GM18858 (cell line): ENCODE data around the gene ZNF101.

Experiments used
- ATAC-seq: cut with Tn5 transposase; IDR thresholded peaks from one replicate; pipeline ENCODE4 v1.9.1; 2021; ENCODE audit not compliant: unreplicated experiment

Gene ZNF101

GRCh38 chr19:19637523-19638251, 31.0 kb upstream of the ZNF101 start:
- ATAC-seq: no peak

DNA sequence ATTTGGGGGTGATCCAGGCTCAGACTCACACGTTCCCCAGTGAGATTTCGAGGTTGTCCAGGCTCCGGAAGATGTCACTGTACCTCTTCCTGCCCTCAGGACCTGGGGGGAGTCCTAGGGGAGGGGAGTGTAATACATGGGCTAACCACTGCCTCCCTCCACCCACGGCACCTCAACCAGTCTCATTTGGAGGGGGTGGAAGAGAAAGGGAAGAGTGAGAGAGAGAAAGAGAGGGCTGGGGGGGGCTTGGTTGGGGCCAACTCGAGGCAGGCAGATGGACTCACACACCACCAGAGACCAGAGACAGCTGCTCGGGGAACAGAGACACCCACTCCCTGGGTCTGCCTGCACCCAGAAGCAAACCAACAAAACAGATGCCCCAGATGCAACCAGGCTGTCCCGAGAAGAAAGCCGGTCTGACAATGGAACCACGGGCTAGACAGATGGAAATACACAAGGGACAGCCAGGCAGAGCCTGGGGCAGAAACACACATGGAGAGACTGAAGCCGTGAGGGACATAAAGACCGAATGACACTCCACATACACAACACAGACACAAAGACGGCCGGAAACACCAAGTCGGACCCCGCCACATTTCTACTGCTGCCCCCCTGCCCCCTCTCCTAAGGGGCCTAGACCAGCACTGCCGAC, 26.0 kb upstream of the ZNF101 start:
- ATAC-seq: no peak

- ATAC-seq: no peak
Observed at GRCh38 chr19:19643158-19644053, 25.2 kb upstream of the ZNF101 start, which contains the start of gene GMIP. GMIP (minus strand) TSS chr19:19643657; CDS start chr19:19643529, 128 bp downstream.

DNA sequence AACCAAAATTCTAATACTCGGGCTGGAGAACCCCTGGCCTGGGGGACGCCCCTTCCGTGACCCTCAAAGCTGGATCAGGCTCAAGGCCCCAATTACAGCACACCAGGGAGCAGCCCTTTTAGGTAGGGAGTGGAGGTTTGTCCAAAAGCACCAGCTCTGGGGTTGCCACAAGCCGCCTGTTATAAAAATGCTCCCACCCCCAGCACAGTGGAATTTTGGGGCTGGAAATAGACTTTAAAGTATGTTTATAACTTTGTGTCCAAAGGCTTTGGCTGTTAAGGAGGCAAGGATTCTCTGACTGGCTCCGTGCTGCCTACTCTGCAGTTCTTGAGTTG, 24.6 kb upstream of the ZNF101 start:
- no peak for ATAC-seq

GRCh38 chr19:19645233-19645870, 23.3 kb upstream of the ZNF101 start:
- no peak for ATAC-seq

- ATAC-seq: no peak
Observed at GRCh38 chr19:19647037-19647835, 21.4 kb upstream of the ZNF101 start.

DNA sequence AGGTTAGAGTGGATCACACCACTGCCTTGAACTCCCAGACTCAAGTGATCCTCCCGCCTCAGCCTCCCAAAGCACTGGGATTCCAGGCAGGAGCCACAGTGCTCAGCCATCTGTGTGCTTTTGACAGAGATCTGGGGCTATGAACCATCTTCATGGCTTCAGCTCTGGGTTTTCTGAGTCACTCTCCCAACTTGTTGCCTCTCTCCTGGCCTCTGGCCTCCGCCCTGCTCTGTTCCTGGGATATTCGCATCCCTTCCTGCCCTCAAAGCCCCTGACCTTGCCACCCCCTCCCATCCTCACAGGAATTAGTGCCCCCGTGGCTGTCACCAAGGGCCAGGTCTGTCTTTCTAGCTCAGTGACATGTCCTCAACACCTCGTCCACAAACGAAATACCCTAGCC, 19.5 kb upstream of the ZNF101 start:
- ATAC-seq: no peak

GRCh38 chr19:19649580-19649995, 19.1 kb upstream of the ZNF101 start:
- no peak for ATAC-seq

DNA sequence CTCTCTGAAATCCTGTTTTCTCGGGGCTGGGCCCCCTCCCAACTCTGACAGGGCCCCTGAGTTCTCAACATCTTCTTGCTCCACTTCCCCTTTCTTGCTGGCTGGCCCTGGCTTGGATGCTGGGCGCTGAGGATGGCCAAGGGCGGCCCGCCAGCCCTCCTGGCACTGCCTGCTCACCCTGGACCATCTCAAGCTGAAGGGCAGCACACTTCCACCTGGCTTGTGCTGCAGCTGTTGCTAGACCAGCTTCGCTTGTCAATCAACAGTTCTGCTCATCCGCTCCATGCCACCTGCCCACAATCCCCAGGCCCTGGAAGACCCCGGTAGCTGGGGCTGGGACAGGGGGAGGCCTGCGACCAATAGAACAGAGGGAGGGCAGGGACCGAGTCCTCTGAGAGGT, 18.3 kb upstream of the ZNF101 start:
- ATAC-seq: no peak

DNA sequence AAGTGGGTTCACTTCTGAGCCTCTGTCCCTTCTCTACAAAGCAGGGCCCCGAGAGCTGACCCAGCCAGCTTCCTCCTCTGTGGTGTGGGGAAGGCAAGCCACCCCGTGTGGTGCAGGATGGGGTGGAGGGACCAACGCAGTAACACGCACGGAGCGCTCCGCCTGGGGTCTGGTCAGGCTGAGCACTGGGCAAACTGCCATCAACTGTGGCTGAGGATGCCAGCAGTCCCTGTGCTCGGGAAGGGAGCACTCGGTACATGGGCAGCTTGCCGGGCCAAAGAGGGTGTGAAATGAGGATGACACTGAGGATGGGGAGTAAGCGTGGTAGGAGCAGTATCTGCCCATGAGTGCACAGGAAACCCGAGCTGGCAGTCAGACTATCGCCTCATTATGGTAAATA, 17.6 kb upstream of the ZNF101 start:
- ATAC-seq: no peak

DNA sequence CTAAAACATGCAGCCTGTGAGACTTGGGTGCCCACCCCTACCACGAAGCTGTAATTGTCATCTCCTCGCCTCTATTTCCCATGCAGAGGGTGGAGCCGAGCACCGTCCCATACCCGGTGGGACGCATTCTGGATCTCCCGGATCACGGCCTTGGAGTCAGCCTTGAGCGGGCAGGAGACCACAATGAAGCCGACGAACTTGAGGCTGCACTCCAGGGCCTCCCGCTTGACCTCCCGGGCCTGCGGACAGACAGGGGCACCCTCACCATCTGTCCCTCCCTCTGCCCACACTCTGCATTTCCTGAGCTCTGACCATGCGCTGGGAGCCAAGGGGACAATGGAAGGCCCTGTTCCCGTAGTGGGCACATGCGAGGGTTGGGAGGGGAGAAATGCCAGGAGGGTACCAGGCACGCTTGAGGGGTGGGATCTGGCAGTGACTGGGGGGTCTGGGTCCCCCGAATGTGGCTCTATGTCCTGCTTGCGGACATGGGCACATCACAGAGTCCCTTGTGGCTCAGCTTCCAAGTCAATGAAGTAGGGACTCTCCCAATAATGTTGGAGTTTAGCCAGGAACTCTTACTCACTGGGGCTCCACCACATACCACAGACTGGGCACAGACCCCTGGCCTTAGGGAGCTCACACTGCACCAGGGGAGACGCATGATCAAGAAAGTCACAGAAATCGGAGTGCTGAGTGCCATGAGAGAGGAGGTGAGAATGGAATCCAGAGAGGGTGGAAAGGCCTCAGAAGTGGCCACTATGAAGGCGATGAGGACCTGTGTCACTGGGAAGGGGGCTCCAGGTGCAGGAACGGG, 15.9 kb upstream of the ZNF101 start:
- no peak for ATAC-seq

- no peak for ATAC-seq
Observed at GRCh38 chr19:19653597-19654147, 15.0 kb upstream of the ZNF101 start.

DNA sequence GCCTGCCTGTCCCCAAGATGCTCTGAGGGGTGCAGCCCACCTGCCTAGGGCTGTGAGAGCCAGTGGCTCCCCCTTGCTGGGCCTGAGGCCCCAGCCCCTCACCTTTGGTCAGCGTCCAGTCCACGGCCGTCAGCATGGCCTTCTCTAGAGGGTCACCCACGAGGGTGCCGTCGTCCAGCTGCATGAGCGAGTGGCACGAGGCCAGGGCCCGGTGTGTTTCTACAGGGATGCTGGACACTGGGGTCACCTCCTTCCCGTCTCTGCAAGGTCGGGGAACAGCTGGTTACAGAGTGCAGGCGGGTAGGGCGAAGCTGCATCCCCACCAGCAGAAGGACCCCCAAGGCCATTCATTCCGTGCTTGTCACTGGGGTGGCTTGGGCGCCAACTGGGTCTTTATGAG, 14.2 kb upstream of the ZNF101 start:
- no peak for ATAC-seq

GRCh38 chr19:19655051-19655594, 13.5 kb upstream of the ZNF101 start:
- ATAC-seq: no peak

GRCh38 chr19:19655641-19656343, 12.8 kb upstream of the ZNF101 start:
- ATAC-seq: no peak

GRCh38 chr19:19656451-19657396, 11.9 kb upstream of the ZNF101 start:
- ATAC-seq: no peak

GRCh38 chr19:19657397-19657783, 11.2 kb upstream of the ZNF101 start:
- ATAC-seq: no peak
